H9 (cell line): ENCODE measurements around the gene ODR4. TPM values are rescaled to one million over a fixed set of nuclear protein-coding genes. Genes with fewer than 3 reads are reported as not detected.

Experiments used
- DNase-seq: peaks from one replicate; pipeline ENCODE4 v3.0.0-alpha.2; 2017
- H2AFZ ChIP-seq: one replicate; pipeline ENCODE4 v1.6.1; 2013; ENCODE audit warnings: mild to moderate bottlenecking, low read length, control low read depth, moderate library complexity
- H2AK5ac ChIP-seq: 2 replicates; pipeline ENCODE4 v1.6.1; 2013; ENCODE audit warnings: low read length, control low read depth, mixed read lengths; ENCODE audit not compliant: insufficient read length
- H2BK120ac ChIP-seq: one replicate; pipeline ENCODE4 v1.6.1; 2013; ENCODE audit warnings: low read depth, mild to moderate bottlenecking, low read length, control low read depth, inconsistent platforms; ENCODE audit not compliant: poor library complexity, severe bottlenecking
- H2BK12ac ChIP-seq: 2 replicates; pipeline ENCODE4 v1.6.1; 2013; ENCODE audit warnings: low read length, control low read depth, mixed read lengths, low read depth; ENCODE audit not compliant: insufficient read length
- H2BK15ac ChIP-seq: 2 replicates; pipeline ENCODE4 v1.6.1; 2013; ENCODE audit warnings: low read depth, low read length, control low read depth
- H2BK20ac ChIP-seq: one replicate; pipeline ENCODE4 v1.6.1; 2013; ENCODE audit warnings: low read depth, mild to moderate bottlenecking, low read length, control low read depth, inconsistent platforms; ENCODE audit not compliant: poor library complexity, severe bottlenecking
- H2BK5ac ChIP-seq: 2 replicates; pipeline ENCODE4 v1.6.1; 2013; ENCODE audit warnings: low read length, control low read depth, mixed read lengths; ENCODE audit not compliant: insufficient read length
- H3K14ac ChIP-seq: 2 replicates; pipeline ENCODE4 v1.6.1; 2013; ENCODE audit warnings: low read length, control low read depth; ENCODE audit not compliant: insufficient read depth
- H3K18ac ChIP-seq: 2 replicates; pipeline ENCODE4 v1.6.1; 2013; ENCODE audit warnings: low read depth, mild to moderate bottlenecking, mixed read lengths, low read length, control low read depth; ENCODE audit not compliant: insufficient read length
- H3K23ac ChIP-seq: 2 replicates; pipeline ENCODE4 v1.6.1; 2013; ENCODE audit warnings: low read length, control low read depth, mixed read lengths, low read depth; ENCODE audit not compliant: insufficient read length
- H3K23me2 ChIP-seq: 2 replicates; pipeline ENCODE4 v1.6.1; 2013; ENCODE audit warnings: low read depth, mild to moderate bottlenecking, mixed read lengths, low read length, control low read depth; ENCODE audit not compliant: insufficient read length, poor library complexity, severe bottlenecking
- H3K27ac ChIP-seq: 2 replicates; pipeline ENCODE4 v1.5.1; 2013; ENCODE audit warnings: low read length, control low read depth, mixed read lengths, low read depth; ENCODE audit not compliant: insufficient read length
- H3K27me3 ChIP-seq: 2 replicates; pipeline ENCODE4 v1.6.1; 2013; ENCODE audit warnings: low read length, control low read depth, inconsistent platforms; ENCODE audit not compliant: insufficient read depth
- H3K4ac ChIP-seq: 2 replicates; pipeline ENCODE4 v1.6.1; 2013; ENCODE audit warnings: low read depth, mild to moderate bottlenecking, control low read depth, inconsistent platforms, low read length, moderate library complexity
- H3K4me1 ChIP-seq: 2 replicates; pipeline ENCODE4 v1.6.1; 2013; ENCODE audit warnings: low read length, control low read depth, inconsistent platforms; ENCODE audit not compliant: insufficient read depth
- H3K4me2 ChIP-seq: 2 replicates; pipeline ENCODE4 v1.6.1; 2013; ENCODE audit warnings: low read length, control low read depth, mixed read lengths; ENCODE audit not compliant: insufficient read length, insufficient read depth
- H3K56ac ChIP-seq: 2 replicates; pipeline ENCODE4 v1.6.1; 2013; ENCODE audit warnings: low read depth, mild to moderate bottlenecking, mixed read lengths, low read length, control low read depth; ENCODE audit not compliant: insufficient read length
- H3K79me1 ChIP-seq: 2 replicates; pipeline ENCODE4 v1.6.1; 2013; ENCODE audit warnings: low read depth, mild to moderate bottlenecking, moderate library complexity, low read length, control low read depth, inconsistent platforms; ENCODE audit not compliant: insufficient read depth, poor library complexity, severe bottlenecking
- H3K79me2 ChIP-seq: 2 replicates; pipeline ENCODE4 v1.6.1; 2013; ENCODE audit warnings: low read length, control low read depth, inconsistent platforms; ENCODE audit not compliant: insufficient read depth
- H3K9ac ChIP-seq: 2 replicates; pipeline ENCODE4 v1.6.1; 2013; ENCODE audit warnings: low read length, control low read depth, mixed read lengths; ENCODE audit not compliant: insufficient read length; ENCODE audit errors: extremely low read depth
- H3K9me3 ChIP-seq: one replicate; pipeline ENCODE4 v1.6.1; 2013; ENCODE audit warnings: low read depth, low read length, inconsistent platforms; ENCODE audit not compliant: control insufficient read depth
- H3T11ph ChIP-seq: one replicate; pipeline ENCODE4 v1.6.1; 2013; ENCODE audit warnings: mild to moderate bottlenecking, low read length, control low read depth, inconsistent platforms
- H4K20me1 ChIP-seq: one replicate; pipeline ENCODE4 v1.6.1; 2013; ENCODE audit not compliant: control insufficient read depth, insufficient read length, insufficient read depth
- H4K5ac ChIP-seq: 2 replicates; pipeline ENCODE4 v1.6.1; 2013; ENCODE audit warnings: low read depth, mild to moderate bottlenecking, mixed read lengths, low read length, control low read depth; ENCODE audit not compliant: insufficient read length
- H4K8ac ChIP-seq: replicated peaks from 2 replicates; pipeline ENCODE4 v1.6.1; 2013; ENCODE audit warnings: low read length, control low read depth, mixed read lengths, low read depth; ENCODE audit not compliant: insufficient read length
- H4K91ac ChIP-seq: 2 replicates; pipeline ENCODE4 v1.6.1; 2013; ENCODE audit warnings: low read depth, mild to moderate bottlenecking, moderate library complexity, mixed read lengths, low read length, control low read depth; ENCODE audit not compliant: insufficient read length
- H3K27ac Mint-ChIP-seq, 3 experiments: 2 replicates in 2 of 3; 3 replicates in 1 of 3; pipeline ENCODE4 v1.8.0; 2020 to 2021; ENCODE audit warnings: mixed read lengths in 3 of 3, mild to moderate bottlenecking in 1 of 3, moderate library complexity in 1 of 3
- H3K27me3 Mint-ChIP-seq: 2 replicates; pipeline ENCODE4 v1.8.0; 2021; ENCODE audit warnings: low read depth, mild to moderate bottlenecking, moderate library complexity, mixed read lengths
- H3K36me3 Mint-ChIP-seq, 3 experiments: 2 replicates in 2 of 3; 3 replicates in 1 of 3; pipeline ENCODE4 v1.8.0; 2020 to 2021; ENCODE audit warnings: low read depth in 3 of 3, mixed read lengths in 3 of 3; ENCODE audit not compliant: insufficient read depth in 1 of 3
- H3K4me1 Mint-ChIP-seq, 2 experiments: 2 replicates each; pipeline ENCODE4 v1.8.0; 2020; ENCODE audit warnings: mixed read lengths in 2 of 2
- H3K4me3 Mint-ChIP-seq, 2 experiments: 2 replicates in 1 of 2; 3 replicates in 1 of 2; pipeline ENCODE4 v1.8.0; 2020 to 2021; ENCODE audit warnings: mild to moderate bottlenecking in 2 of 2, mixed read lengths in 2 of 2, moderate library complexity in 1 of 2
- H3K9me3 Mint-ChIP-seq, 2 experiments: 2 replicates in 1 of 2; 3 replicates in 1 of 2; pipeline ENCODE4 v1.8.0; 2020; ENCODE audit warnings: mild to moderate bottlenecking in 2 of 2, mixed read lengths in 2 of 2, moderate library complexity in 1 of 2
- WGBS: extraction: QIAGEN DNeasy Blood & Tissue Kit; methylation state at CpG from one replicate; pipeline ENCODE4 v1.1.7; 2013; ENCODE audit warnings: missing lambda C conversion rate, low lambda C conversion rate, mixed read lengths; ENCODE audit not compliant: insufficient read length; ENCODE audit errors: extremely low coverage; 5-methylcytosine and 5-hydroxymethylcytosine counted together
- total RNA-seq: library from RNA; stranded (reverse); gene quantifications from 2 replicates; pipeline ENCODE4 v1.2.1, GENCODE V29; 2021
- TF ChIP-seq, protein P1 (sequence below): fragments of 200-600 bp; sonication (generic); conservative IDR thresholded peaks from 3 replicates; pipeline ENCODE4 v1.8.0; 2021; ENCODE audit warnings: antibody characterized with exemption, mild to moderate bottlenecking

The ODR4 gene
- total RNA-seq, 1 experiment from 2014 or later = 17.1 TPM

DNA sequence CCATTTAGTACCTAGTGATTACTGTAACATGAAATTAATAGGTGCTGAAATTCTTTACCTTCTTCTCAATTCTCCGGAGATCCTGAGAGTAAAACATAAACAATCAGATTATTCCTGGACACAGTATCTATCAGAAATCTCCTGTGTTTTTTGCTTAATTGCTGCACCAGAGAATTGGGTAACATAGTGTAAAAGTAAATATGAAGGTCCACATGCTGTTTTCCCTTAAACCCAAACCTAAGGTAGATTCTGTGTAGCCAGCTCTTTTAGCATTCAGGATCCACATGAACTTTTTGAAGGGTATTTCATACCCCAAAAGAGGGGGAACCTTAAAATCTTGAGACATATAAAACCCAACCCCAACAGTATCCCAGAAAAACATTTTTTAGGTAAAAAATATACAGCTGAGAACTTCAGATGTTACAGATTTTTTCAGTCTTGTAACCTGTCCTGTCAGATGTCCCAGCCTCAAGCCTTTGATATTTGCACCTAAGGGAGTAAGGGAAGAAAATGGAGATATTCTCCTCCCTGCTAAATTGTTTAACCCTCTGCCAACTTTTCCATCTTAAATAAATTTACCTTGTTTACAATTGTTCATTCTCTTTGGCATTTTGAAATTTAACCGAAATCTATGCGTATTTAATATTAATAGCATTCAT, 11.2 kb downstream of the ODR4 start:
- no peak for DNase-seq
- H3K79me1 ChIP-seq = no peaks in the 10 kb centered on the region
- no peak overlapping the region for H3K4me3 Mint-ChIP-seq
- no peaks in the 10 kb centered on the region for H3K4me1 ChIP-seq
- H3T11ph ChIP-seq = no peak overlapping the region
- no peak overlapping the region for H2BK5ac ChIP-seq
- H3K27me3 Mint-ChIP-seq = no peaks in the 10 kb centered on the region
- no peak overlapping the region for H2AFZ ChIP-seq
- peaks cover 11 to 41% (median 38%) of the 10 kb centered on the region in 3 experiments; a peak in 6 of 7 replicates for H3K36me3 Mint-ChIP-seq
- TF ChIP-seq, protein P1, sequence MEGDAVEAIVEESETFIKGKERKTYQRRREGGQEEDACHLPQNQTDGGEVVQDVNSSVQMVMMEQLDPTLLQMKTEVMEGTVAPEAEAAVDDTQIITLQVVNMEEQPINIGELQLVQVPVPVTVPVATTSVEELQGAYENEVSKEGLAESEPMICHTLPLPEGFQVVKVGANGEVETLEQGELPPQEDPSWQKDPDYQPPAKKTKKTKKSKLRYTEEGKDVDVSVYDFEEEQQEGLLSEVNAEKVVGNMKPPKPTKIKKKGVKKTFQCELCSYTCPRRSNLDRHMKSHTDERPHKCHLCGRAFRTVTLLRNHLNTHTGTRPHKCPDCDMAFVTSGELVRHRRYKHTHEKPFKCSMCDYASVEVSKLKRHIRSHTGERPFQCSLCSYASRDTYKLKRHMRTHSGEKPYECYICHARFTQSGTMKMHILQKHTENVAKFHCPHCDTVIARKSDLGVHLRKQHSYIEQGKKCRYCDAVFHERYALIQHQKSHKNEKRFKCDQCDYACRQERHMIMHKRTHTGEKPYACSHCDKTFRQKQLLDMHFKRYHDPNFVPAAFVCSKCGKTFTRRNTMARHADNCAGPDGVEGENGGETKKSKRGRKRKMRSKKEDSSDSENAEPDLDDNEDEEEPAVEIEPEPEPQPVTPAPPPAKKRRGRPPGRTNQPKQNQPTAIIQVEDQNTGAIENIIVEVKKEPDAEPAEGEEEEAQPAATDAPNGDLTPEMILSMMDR = no peak
- H3K27ac Mint-ChIP-seq = no peak overlapping the region
- H3K9ac ChIP-seq = no peak overlapping the region
- no peak overlapping the region for H3K18ac ChIP-seq
- H3K4ac ChIP-seq = no peak overlapping the region
- no peak overlapping the region for H3K23ac ChIP-seq
- no peaks in the 10 kb centered on the region for H3K9me3 ChIP-seq
- no peak overlapping the region for H4K91ac ChIP-seq
- H2BK20ac ChIP-seq = no peak overlapping the region
- H3K27me3 ChIP-seq = no peaks in the 10 kb centered on the region
- no peak overlapping the region for H2BK15ac ChIP-seq
- WGBS = no CpG with 5 or more reads among the region's 3 CpGs
- H3K27ac ChIP-seq = no peak overlapping the region
- H3K79me2 ChIP-seq = no peaks in the 10 kb centered on the region
- H4K8ac ChIP-seq = no peak overlapping the region
- no peaks in the 10 kb centered on the region for H3K9me3 Mint-ChIP-seq
- no peak overlapping the region for H2AK5ac ChIP-seq
- H3K14ac ChIP-seq = no peak overlapping the region
- H3K56ac ChIP-seq = no peak overlapping the region
- no peak overlapping the region for H2BK120ac ChIP-seq
- no peaks in the 10 kb centered on the region for H3K23me2 ChIP-seq
- H4K20me1 ChIP-seq = no peaks in the 10 kb centered on the region
- H2BK12ac ChIP-seq = no peak overlapping the region
- H3K4me1 Mint-ChIP-seq = no peaks in the 10 kb centered on the region
- no peak overlapping the region for H3K4me2 ChIP-seq
- H4K5ac ChIP-seq = no peak overlapping the region
